Middle frontal gyrus (tissue), 1 donor: ENCODE measurements around the gene ZSWIM4.

Source experiments
- DNase-seq: peaks from one replicate; pipeline ENCODE4 v3.0.0-alpha.2; 2015; ENCODE audit warnings: low spot score; ENCODE audit errors: extremely low spot score

ZSWIM4 gene

DNA sequence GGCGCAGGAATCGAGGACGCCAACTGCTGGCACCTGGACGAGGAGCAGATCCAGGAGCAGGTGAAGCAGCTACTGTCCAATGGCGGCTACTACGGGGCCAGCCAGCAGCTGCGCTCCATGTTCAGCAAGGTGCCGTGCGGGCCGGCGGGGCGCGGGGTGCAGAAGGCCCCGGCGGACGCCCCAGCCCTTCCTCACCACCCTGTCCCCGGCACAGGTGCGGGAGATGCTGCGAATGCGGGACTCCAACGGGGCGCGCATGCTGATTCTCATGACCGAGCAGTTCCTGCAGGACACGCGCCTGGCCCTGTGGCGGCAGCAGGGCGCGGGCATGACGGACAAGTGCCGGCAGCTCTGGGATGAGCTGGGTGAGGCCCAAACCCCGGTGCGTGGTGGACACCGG lies 13.6 kb downstream of the ZSWIM4 start:
- DNase-seq, result no peak

DNA sequence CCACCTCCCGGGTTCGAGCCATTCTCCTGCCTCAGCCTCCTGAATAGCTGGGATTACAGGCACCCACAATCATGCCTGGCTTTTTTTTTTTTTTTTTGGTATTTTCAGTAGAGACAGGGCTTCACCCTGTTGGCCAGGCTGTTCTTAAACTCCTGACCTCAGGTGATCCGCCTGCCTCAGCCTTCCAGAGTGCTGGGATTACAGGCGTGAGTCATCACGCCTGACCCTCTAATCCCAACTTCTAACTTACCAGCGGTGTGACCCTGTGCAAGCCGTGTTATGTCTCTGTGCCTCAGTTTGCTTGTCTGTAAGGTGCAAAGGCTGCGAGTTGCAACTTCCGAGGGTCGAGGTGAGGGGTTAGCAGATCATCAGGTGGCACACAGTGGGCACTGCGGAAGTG lies 17.3 kb downstream of the ZSWIM4 start:
- no peak for DNase-seq

DNA sequence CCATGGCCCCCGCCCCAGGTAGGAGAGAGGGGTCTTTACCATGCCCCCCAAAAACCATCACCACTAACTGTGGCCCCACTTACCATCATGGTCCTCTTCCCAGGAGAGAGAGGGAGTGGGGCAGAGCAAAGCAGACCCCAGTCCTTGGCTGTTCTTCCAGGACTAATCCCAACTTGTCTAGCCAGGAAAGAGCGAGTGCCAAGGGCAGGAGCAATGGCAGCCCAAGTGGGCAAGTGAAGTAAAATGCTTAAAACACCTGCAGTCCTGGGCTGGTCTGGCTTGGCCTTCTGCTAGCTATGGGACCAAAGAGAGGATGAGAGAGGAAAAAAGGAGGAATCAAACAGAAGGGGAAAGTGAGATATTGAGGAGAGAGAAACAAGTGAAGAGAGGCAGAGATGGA lies 17.9 kb downstream of the ZSWIM4 start:
- DNase-seq, result no peak

DNA sequence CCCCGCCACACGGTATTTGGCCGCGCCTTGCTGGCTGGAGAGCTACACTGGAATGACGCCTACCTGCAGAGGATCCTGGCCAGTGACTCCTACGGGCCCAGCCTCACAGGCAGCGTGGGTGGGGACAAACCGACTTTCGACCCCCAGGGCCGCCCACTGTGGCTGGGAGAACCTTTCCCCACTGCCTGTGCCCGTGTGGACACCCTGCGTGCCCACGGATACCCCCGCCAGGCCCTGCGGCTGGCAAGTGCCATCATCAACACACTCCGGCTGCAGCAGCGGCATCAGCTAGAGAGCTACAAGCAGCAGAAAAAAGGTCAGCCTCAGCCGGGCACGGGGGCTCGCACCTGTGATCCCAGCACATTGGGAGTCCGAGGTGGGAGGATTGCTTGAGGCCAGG lies 19.3 kb downstream of the ZSWIM4 start:
- DNase-seq, result no peak

DNA sequence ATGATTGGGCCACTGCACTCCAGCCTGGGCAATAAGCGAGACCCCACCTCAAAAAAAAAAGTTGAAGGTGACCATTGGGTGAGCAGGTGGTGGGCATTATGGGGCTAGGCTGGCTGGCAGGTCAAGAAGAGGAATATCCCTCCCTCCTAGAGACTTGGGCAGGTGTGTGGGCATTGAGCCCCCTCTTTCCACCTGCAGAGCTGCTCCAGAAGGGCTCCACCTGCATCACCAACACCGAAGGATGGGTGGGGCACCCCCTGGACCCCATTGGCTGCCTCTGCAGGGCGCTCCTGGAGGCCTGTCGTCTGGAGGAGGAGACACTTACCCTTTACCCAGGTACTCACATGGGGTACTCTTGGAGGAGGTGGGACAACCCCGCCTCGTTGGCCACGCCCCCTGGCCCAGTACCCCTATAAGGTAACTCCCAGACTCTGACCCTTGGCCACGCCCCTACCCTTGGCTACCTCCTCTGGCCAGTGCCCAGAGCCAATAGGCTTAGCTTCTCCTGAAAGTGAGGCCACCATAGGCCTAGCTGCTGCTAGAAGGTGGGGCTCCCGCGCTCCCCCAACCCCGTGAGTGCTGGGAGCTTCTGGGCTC lies 21.9 kb downstream of the ZSWIM4 start:
- DNase-seq, result no peak

DNA sequence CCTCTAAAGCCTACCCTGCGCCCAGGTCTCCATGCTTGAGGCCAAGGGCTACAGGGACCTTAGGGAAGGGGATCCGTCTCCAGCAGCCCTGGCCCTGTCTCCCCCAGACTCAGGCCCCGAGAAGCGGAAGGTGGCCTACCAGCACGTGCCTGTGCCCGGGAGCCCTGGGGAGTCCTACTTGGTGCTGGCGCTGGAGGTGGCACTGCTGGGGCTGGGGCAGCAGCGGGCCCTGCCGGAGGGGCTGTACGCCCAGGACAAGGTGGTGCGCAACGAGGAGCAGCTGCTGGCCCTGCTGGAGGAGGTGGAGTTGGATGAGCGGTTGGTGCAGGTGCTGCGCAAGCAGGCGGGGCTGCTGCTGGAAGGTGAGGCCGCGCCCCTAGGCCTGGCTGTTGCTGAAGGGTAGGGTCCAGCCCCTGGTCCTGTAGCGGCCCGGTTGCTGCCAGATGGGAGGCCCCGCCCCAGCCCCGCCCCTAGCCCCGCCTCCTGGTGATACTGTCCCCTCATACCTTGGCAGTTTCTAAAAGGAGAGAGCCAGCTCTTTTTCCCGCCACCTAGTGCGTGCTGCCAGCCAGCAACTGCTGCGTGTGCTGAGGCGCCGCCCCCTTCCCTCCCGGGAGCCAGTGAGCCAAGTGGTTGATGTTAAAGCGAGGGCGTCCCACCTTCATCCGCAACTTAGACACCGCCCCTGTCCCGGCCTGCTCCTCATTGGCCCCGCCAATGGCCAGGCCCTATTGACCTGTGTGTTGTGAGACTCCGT lies 22.6 kb downstream of the ZSWIM4 start:
- DNase-seq, result no peak

DNA sequence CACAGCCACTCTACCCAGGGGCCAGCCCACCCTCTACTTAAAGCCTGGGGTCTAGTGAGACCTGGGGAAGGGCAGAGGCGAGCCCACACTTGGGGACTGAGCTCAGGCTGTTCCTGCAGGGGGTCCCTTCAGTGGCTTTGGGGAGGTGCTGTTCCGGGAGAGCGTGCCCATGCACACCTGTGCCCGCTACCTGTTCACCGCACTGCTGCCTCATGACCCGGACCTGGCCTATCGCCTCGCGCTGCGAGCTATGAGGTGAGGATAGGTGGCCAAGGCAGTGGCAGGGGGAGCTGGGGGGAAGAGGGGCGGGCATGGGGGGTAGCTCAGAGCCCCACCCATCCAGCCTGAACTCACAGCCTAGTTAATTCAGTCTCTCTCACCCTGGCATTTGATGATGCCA lies 24.0 kb downstream of the ZSWIM4 start:
- no peak for DNase-seq

DNA sequence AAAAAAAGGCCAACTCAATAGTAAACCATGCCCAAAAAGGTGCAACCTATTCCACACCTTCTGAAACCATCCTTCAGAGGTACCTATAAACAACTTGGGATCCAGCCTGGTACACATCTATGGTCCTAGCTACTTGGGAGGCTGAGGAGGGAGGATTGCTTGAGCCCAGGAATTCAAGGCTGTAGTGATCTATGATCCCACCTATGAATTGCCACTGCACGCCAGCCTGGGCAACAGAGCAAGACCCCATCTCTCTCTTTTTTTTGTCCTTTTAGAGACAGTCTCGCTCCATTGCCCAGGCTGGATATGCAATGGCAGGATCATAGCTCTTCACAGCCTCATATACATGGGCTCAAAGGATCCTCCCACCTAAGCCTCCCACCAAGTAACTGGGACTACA lies 26.0 kb downstream of the ZSWIM4 start:
- no peak for DNase-seq

DNA sequence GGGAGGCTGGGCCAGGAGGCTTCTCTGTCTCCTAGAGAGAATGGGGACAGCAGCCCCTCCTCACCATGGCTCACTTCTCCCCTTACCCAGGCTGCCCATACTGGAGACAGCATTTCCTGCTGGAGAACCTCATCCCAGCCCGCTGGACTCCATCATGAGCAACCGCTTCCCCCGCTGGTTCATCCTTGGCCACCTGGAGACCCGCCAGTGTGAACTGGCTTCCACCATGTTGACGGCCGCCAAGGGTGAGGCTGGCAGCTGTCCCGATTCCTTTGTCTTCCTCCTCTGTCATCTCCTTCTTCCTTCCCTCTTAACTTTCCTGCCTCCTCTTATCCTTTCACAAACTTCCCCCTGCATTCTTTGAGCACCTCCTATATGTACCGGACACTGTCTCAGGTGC lies 28.0 kb downstream of the ZSWIM4 start:
- DNase-seq, result no peak

DNA sequence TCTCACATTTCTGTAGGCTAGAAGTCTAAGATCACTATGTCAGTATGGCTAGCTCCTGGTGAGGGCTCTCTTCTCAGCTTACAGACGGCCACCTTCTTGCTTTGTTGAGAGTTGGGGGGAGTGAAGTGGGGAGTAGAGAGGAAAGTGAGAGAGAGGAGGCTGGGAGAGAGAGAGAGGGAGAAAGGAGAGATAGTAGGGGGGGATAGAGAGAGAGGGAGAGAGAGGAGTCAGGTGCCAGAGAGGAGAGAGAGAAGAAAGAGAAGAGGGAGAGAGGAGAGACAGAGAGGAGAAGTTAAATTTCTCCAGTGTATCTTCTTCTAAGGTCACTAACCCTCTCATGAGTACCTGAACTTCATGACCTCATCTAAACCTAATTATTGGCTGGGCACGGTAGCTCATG lies 28.7 kb downstream of the ZSWIM4 start:
- no peak for DNase-seq

DNA sequence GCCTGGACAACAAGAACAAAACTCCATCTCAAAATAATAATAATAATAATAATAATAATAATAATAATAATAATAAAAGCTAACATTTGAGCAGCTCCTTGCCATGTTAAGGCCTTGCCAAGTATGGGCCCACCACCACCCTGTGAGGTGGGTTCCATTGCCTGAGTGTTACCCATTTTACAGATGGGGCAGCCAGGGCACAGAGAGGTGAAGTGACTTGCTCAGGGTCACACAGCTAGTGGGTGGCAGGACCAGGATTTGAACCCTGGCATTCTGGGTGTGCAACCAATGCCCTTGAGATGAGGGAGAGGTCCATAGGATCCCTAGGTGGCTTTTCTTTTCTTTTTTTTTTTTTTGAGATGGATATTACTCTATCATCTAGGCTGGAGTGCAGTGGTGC lies 29.5 kb downstream of the ZSWIM4 start:
- no peak for DNase-seq

DNA sequence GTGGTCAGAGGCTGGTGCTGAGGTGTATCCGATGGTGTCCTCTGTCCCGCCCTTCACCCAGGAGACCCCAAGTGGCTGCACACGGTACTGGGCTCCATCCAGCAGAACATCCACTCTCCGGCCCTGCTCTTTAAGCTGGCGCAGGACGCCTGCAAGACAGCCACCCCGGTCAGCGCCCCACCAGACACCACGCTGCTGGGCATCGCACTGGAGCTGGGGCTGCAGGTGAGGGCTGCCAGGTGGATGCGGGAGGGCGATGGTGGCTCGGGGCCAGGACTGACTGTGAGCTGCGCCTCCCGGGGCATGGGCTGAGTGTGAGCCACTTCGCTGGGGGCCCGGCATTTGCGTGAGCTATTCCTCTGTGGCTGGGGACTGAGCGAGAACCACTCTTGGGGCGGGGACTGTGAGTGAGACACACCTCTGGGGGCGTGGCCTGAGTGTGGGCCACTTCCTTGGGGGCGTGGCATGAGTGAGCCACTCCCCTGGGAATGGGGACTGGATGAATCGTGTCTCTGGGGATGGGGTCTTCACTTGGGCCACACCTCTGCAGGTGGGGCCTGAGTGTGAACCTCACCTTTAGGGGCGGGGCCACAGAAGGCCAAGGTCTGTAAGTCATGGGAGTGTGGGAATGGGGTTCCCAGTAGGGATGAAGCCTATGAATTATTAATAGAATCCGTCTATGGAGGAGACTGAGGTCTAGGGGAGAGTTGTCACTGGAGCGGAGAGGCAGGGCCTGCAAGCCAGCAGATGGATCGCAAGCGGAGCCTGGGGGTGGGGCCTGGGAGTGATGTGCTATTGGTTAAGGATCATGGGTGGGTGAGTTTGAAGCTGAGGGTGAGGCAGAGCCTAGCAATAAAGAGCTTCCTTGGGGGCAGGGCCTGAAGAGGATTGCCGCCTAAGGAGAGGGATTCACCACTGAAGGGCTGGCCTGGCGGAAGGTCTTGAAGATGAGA lies 30.5 kb downstream of the ZSWIM4 start:
- no peak for DNase-seq

DNA sequence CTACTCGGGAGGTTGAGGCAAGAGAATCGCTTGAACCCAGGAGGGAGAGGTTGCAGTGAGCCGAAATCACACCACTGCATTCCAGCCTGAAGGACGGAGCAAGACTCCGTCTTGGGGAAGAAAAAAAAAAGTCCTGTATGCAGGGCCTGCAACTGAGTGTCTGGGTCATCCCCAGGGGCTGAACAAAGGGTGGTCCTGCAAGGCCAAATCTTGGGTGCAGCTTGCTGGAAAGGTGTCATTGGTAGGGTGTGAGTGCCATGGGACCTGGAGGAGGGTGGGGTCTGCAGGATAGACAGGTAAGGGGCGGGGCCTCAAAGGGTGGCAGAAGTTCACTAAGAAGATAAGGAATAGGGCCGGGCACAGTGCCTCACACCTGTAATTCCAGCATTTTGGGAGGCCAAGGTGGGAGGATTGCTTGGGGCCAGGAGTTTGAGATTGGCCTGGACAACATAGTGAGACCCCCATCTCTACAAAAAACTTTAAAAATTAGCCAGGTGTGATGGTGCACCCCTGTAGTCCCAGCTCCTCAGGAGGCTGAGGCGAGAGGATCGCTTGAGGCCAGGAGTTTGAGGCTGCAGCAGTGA lies 31.5 kb downstream of the ZSWIM4 start:
- no peak for DNase-seq

DNA sequence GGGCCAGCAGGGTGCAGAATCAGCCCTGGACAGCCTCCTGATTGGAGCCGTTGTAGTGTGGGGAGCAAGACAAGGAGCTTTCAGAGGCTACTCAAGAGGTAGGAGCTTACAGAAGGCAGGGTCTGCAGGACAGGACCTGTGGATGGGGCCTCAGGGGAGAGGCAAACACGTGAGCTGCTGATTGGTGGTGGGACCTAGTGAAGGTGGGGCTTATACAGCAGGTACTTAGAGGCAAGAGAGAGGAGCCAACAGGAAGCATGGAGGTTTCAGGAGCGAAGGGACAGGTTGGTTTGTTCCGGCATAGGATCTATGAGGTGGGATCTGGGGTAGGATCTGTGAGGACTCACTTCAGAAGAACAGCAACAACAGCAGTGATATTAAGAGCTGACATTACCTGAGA lies 32.4 kb downstream of the ZSWIM4 start:
- DNase-seq, result no peak

DNA sequence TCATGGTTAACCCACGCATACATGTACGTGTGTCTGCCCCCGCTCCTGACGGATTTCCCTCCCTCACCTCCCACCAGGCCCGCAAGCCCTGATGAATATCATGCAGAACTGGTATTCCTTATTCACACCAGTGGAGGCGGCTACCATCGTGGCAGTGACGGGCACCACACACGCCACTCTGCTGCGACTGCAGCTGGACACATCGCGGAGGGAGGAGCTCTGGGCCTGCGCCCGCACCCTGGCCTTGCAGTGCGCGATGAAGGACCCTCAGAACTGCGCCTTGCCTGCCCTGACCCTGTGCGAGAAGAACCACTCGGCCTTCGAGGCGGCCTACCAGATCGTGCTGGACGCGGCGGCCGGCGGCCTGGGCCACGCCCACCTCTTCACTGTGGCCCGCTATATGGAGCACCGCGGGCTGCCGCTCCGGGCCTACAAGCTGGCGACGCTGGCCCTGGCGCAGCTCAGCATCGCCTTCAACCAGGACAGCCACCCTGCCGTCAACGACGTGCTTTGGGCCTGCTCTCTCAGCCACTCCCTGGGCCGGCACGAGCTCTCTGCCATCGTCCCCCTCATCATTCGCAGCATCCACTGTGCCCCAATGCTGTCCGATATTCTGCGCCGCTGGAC lies 35.0 kb downstream of the ZSWIM4 start:
- no peak for DNase-seq

DNA sequence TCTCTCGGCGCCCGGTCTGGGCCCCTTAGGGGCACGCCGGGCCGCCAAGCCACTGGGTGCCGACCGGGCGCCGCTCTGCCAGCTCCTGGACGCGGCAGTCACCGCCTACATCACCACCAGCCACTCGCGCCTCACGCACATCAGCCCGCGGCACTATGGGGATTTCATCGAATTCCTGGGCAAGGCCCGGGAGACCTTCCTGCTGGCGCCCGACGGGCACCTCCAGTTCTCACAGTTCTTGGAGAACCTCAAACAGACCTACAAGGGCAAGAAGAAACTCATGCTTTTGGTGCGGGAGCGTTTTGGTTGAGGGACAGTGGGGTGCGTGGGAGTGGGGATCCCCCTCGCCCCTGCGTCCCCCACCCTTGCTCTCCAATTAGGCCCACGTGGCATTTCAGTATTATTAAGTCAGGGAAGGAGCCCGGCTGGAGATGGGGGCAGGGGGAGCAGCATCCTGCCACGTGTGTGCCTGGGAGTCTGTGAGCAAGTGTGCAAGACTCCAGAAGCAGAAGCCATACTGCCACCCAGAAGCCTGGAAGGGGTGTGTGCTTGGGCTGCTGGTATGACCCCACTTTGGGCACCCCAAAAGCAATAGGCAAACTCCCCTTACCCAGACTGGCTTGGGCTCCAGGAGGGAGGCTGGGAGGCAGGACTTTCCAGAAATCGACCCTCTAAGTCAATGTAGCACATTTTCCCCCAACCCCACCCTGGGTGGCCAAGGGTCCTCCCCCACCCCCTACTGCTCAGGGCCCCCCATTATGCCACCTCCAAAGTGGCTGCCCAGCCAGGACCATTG lies 35.7 kb downstream of the ZSWIM4 start:
- DNase-seq, result no peak

DNA sequence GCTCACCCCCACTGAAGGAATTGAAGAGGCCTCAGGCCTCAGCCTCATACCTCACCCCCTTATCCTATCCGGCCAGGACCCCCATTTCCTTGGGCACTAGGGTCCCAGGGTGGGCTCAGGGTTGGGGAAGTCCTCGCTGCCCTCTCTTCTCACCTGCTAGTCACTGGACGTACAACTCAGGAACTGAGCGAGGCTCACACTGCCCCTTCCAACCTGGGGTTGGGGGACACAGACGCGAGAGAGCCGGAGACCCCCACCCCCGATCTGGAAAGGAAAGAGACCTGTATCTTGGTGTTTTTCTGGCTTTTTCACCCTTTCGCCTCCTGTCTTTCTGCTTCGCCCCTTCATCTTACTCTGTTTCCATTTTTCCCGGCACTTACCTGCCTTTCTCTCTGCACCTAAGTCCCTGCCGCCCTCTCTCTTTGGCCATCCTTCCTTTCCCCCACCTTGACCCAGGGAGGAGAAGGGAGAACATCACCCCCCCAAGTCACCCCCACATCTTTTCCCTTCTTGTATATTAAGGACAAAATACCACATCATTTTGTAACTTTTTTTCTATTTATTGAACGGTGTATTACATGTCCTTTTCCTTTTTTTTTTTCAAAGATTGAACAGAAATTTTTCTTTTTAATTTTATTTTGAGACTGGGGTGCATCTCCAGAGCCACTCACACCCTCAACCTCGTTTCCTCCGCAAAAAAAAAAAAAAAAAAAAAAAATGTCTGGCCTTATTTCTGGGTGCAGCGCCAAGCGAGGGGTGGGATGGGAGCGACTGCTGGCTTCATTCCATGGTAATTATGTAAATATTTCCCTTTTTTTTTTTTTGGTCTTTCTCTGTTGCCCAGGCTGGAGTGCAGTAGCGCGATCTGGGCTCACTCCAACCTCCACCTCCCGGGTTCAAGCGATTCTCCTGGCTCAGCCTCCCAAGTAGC lies 36.6 kb downstream of the ZSWIM4 start:
- DNase-seq, result no peak

DNA sequence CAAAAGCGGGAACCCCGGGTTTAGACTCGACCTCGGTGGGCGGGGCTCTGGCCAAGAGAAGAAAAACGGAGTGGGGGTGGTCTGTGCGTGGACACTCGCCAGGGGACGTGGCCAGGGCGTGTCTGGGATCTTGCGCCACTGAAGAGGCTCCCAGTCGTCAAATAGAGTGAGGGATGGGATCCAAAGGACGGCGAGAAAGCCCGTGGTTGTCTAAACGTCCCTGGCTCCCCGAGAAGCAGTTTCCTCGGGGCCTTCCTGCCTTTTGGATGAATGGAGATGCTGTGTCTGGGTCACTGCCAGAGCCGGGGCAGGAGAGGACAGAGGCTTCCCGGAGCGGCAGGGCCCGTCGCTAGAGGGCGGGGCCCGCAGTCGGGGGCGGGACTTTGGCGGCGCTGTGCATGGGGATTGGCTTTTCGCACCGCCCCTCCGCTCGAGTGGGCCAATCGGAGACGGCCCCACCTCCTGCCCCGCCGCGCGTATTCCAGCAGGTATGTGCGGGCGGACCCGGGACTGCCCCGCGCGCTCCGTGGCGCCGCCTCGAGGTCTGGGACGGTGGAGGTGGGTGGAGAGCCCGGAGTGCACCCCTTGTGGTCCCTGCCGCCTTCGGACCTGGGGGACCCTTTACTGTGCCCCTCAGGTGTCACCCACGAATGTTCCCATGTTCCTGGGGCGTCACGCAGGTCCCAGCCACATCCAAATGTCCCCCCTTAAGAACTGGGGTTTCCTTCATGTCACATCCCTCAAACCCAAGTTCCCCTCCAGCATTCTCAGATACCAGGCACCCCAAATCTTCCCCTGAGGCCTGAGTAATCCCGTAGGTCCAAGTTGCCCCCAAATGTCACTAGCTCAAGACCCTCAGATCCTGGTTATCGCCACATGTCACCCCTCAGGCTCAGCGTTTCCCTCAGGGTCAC lies 38.3 kb downstream of the ZSWIM4 start:
- peak; percentile 77 for DNase-seq
